K562 (cell line): ENCODE results near the gene SAMD9L. TPM values are rescaled to one million over a fixed set of nuclear protein-coding genes. Genes with fewer than 3 reads are reported as not detected.

Experiments used
- ATAC-seq: fragments of 200-7000 bp; cut with Tn5 transposase; 3 replicates; pipeline ENCODE4 v1.9.1; 2020; ENCODE audit warnings: moderate library complexity
- BruUV-seq: library from RNA; stranded (reverse); fragments of 400-500 nt; replicated peaks from 2 replicates; lab custom pipeline; 2021; lab: Mats Ljungman, UMichigan
- CTCF ChIA-PET: fragments of 300-600 bp; formaldehyde crosslinking; extraction: SDS; loops from one replicate; lab custom pipeline; 2021; ENCODE audit warnings: low intra/inter-chr PET ratio; lab: Yijun Ruan, JAX
- POLR2A ChIA-PET: fragments of 300-600, 350-650 bp; sonication (Branson Sonifier 250); formaldehyde crosslinking; extraction: SDS; loops from one replicate; lab custom pipeline; 2021; ENCODE audit warnings: antibody characterized with exemption, inconsistent platforms; lab: Yijun Ruan, JAX
- DNase-seq, 4 experiments: peaks; one replicate each; pipeline versions ENCODE4 v3.0.0 to v3.0.0-alpha.2; 2011 to 2018; ENCODE audit warnings: low spot score in 3 of 4, mixed read lengths in 3 of 4; ENCODE audit errors: extremely low read depth in 1 of 4
- FAIRE-seq: peaks from 2 replicates; lab custom pipeline; 2011; peaks lifted over from hg19 to GRCh38; lab: Jason Lieb, UNC
- H2AFZ ChIP-seq: 2 replicates; pipeline ENCODE4 v1.6.0; 2011; ENCODE audit warnings: low read depth, low read length, control low read depth, inconsistent platforms
- H3K27ac ChIP-seq: fragments of 200-600 bp; 3 replicates; pipeline ENCODE4 v1.8.0; 2011; ENCODE audit warnings: low read depth, mild to moderate bottlenecking, control low read depth, inconsistent platforms, low read length, moderate library complexity, mixed read lengths; ENCODE audit errors: extremely low read depth
- H3K27me3 ChIP-seq, 2 experiments: fragments of 300-600 bp in 1 of 2; 2 replicates in 1 of 2; 3 replicates in 1 of 2; pipeline versions ENCODE4 v1.6.0 to v1.8.0; 2011; ENCODE audit warnings: inconsistent platforms in 2 of 2, low read length in 2 of 2, mild to moderate bottlenecking in 1 of 2, mixed read lengths in 1 of 2, moderate library complexity in 1 of 2; ENCODE audit not compliant: control insufficient read depth in 2 of 2, insufficient read depth in 2 of 2
- H3K36me3 ChIP-seq: fragments of 300-600 bp; 3 replicates; pipeline ENCODE4 v1.8.0; 2011; ENCODE audit warnings: mild to moderate bottlenecking, low read length, inconsistent platforms; ENCODE audit not compliant: control insufficient read depth, insufficient read depth
- H3K4me1 ChIP-seq, 2 experiments: fragments of 200-600 bp in 1 of 2; replicated peaks in 1 of 2; 2 replicates in 1 of 2; 3 replicates in 1 of 2; pipeline versions ENCODE4 v1.5.1 to v1.8.0; 2011; ENCODE audit warnings: inconsistent platforms in 2 of 2, low read length in 2 of 2, mild to moderate bottlenecking in 1 of 2, mixed read lengths in 1 of 2, moderate library complexity in 1 of 2; ENCODE audit not compliant: control insufficient read depth in 2 of 2, insufficient read depth in 2 of 2
- H3K4me2 ChIP-seq: 2 replicates; pipeline ENCODE4 v1.6.1; 2011; ENCODE audit warnings: low read length, control low read depth, inconsistent platforms, mixed read lengths; ENCODE audit not compliant: insufficient read depth
- H3K4me3 ChIP-seq: fragments of 200-600 bp; sonication (generic), shearing (Covaris generic); 2 replicates; pipeline ENCODE4 v1.5.1; 2016; ENCODE audit warnings: control low read depth, inconsistent platforms
- H3K79me2 ChIP-seq: fragments of 200-600 bp; 3 replicates; pipeline ENCODE4 v1.8.0; 2011; ENCODE audit warnings: low read length, inconsistent platforms; ENCODE audit not compliant: control insufficient read depth, insufficient read depth
- H3K9ac ChIP-seq, 2 experiments: 2 replicates each; pipeline versions ENCODE4 v1.6.0 to v1.6.1; 2011; ENCODE audit warnings: low read depth in 2 of 2, low read length in 2 of 2, control low read depth in 1 of 2, inconsistent platforms in 1 of 2, mild to moderate bottlenecking in 1 of 2, mixed read lengths in 1 of 2; ENCODE audit not compliant: insufficient read depth in 1 of 2
- H3K9me1 ChIP-seq: one replicate; pipeline ENCODE4 v1.6.0; 2011; ENCODE audit warnings: inconsistent platforms, mild to moderate bottlenecking, low read length, moderate library complexity; ENCODE audit not compliant: control insufficient read depth, insufficient read depth
- H3K9me3 ChIP-seq: replicated peaks from 2 replicates; pipeline ENCODE4 v1.5.1; 2011; ENCODE audit warnings: low read depth, low read length, inconsistent platforms; ENCODE audit not compliant: control insufficient read depth, insufficient read depth
- H4K20me1 ChIP-seq: replicated peaks from 2 replicates; pipeline ENCODE4 v1.6.1; 2011; ENCODE audit warnings: low read length, inconsistent platforms, mixed read lengths; ENCODE audit not compliant: control insufficient read depth, insufficient read depth
- BHLHE40 ChIP-seq: IDR thresholded peaks from 2 replicates; pipeline ENCODE4 v1.6.1; 2011; ENCODE audit warnings: low read length, improper control_type of control experiment
- CREBBP ChIP-seq: IDR thresholded peaks from one replicate; pipeline ENCODE4 v1.6.1; 2012; ENCODE audit warnings: low read depth, mild to moderate bottlenecking, control low read depth, inconsistent platforms, low read length
- JUND ChIP-seq, 2 experiments: IDR thresholded peaks; 2 replicates in 1 of 2; 3 replicates in 1 of 2; pipeline ENCODE4 v1.6.1; 2011; ENCODE audit warnings: borderline replicate concordance in 2 of 2, low read depth in 2 of 2, low read length in 2 of 2, improper control_type of control experiment in 1 of 2, missing biosample characterization in 1 of 2, missing genetic modification characterization in 1 of 2, missing genetic modification reagents in 1 of 2
- MIER1 ChIP-seq: fragments of 450-650 bp; IDR thresholded peaks from 2 replicates; pipeline ENCODE4 v1.6.1; 2016; ENCODE audit warnings: antibody characterized with exemption, mild to moderate bottlenecking, low read depth
- PHF20 ChIP-seq: fragments of 450-650 bp; IDR thresholded peaks from 2 replicates; pipeline ENCODE4 v1.6.1; 2018; ENCODE audit not compliant: partially characterized antibody
- POLR2AphosphoS5 ChIP-seq: IDR thresholded peaks from 2 replicates; pipeline ENCODE4 v1.6.1; 2011; ENCODE audit warnings: mild to moderate bottlenecking, low read depth, low read length, moderate library complexity; ENCODE audit not compliant: control insufficient read depth, insufficient read depth
- SREBF2 ChIP-seq: sonication (generic); formaldehyde crosslinking; IDR thresholded peaks from 2 replicates; pipeline ENCODE4 v1.4.0; 2020; ENCODE audit warnings: mild to moderate bottlenecking, missing genetic modification reagents
- TOE1 ChIP-seq, 2 experiments: fragments of 450-650 bp in 1 of 2; sonication (generic) in 1 of 2; formaldehyde crosslinking in 1 of 2; IDR thresholded peaks; 2 replicates each; pipeline versions ENCODE4 v1.7.1 to v1.8.0; 2016 to 2022; ENCODE audit warnings: borderline replicate concordance in 2 of 2, mild to moderate bottlenecking in 2 of 2, antibody characterized with exemption in 1 of 2, inconsistent platforms in 1 of 2, low read depth in 1 of 2, missing genetic modification reagents in 1 of 2, moderate library complexity in 1 of 2
- ZNF12 ChIP-seq: sonication (generic); formaldehyde crosslinking; IDR thresholded peaks from 2 replicates; pipeline ENCODE4 v1.4.0; 2020; ENCODE audit warnings: mild to moderate bottlenecking, missing genetic modification reagents
- ZNF707 ChIP-seq: fragments of 250-450 bp; sonication (Bioruptor Pico); conservative IDR thresholded peaks from 2 replicates; pipeline ENCODE4 v1.8.0; 2022; ENCODE audit warnings: inconsistent platforms, mild to moderate bottlenecking, moderate library complexity
- ZNF780A ChIP-seq: fragments of 250-450 bp; sonication (Bioruptor Pico); IDR thresholded peaks from 2 replicates; pipeline ENCODE4 v1.5.0; 2021; ENCODE audit warnings: mild to moderate bottlenecking
- WGBS: fragments of 100-300 bp; shearing (Covaris generic); methylation state at CpG from one replicate; pipeline ENCODE4 v1.1.6; 2016; ENCODE audit warnings: low coverage, mixed read lengths; ENCODE audit not compliant: insufficient coverage; ENCODE audit errors: missing lambda C conversion rate; 5-methylcytosine and 5-hydroxymethylcytosine counted together
- in situ Hi-C: fragments of 300-500 bp; cut with MboI; formaldehyde crosslinking; loops from 4 replicates; pipeline ENCODE4 v1.15.0; 2018; ENCODE audit warnings: inconsistent platforms, mixed read lengths
- intact Hi-C: fragments of 100-400 bp; cut with micrococcal nuclease; formaldehyde crosslinking; loops from 2 replicates; pipeline ENCODE4 v1.14.2; 2022
- polyA plus RNA-seq, 8 experiments: library from polyadenylated mRNA; depleted of rRNA in 4 of 8; stranded (reverse) in 5 of 8; unstranded in 3 of 8; fragments of >200 nt; fragmentation: Nextera tagmentation in 2 of 8; fragmentation: Illumina TruSeq in 1 of 8; extraction: Ambion mirVana in 2 of 8; extraction: Trizol in 1 of 8; gene quantifications; 2 replicates each; pipeline versions ENCODE4 v1.2.1 to v1.2.3, GENCODE V29; 2011 to 2014; ENCODE audit warnings: inconsistent platforms in 1 of 8, missing spikeins in 1 of 8
- total RNA-seq, 7 experiments: library from RNA; depleted of rRNA in 6 of 7; stranded (reverse); fragments of >200 nt in 6 of 7; fragmentation: Illumina TruSeq in 2 of 7; extraction: Trizol in 2 of 7; gene quantifications; 2 replicates each; pipeline versions ENCODE4 v1.2.1 to v1.2.3, GENCODE V29; 2011 to 2021; ENCODE audit warnings: low replicate concordance in 1 of 7
- TF ChIP-seq, protein P1 (sequence below): fragments of 450-650 bp; IDR thresholded peaks from one replicate; pipeline ENCODE4 v1.6.1; 2018; ENCODE audit warnings: mild to moderate bottlenecking, moderate library complexity; ENCODE audit not compliant: partially characterized antibody
- TF ChIP-seq, protein P2 (sequence below): IDR thresholded peaks from 2 replicates; pipeline ENCODE4 v1.6.1; 2011; ENCODE audit warnings: borderline replicate concordance, low read depth, mild to moderate bottlenecking, moderate library complexity, low read length; ENCODE audit not compliant: insufficient read depth, poor library complexity, severe bottlenecking

Gene SAMD9L
- total and polyA plus RNA-seq, 9 of the 15 experiments (the other 6 are each of a cell fraction or from before 2014, with no cell fraction given) = 0.15 to 1.0 (median 0.48) TPM

DNA sequence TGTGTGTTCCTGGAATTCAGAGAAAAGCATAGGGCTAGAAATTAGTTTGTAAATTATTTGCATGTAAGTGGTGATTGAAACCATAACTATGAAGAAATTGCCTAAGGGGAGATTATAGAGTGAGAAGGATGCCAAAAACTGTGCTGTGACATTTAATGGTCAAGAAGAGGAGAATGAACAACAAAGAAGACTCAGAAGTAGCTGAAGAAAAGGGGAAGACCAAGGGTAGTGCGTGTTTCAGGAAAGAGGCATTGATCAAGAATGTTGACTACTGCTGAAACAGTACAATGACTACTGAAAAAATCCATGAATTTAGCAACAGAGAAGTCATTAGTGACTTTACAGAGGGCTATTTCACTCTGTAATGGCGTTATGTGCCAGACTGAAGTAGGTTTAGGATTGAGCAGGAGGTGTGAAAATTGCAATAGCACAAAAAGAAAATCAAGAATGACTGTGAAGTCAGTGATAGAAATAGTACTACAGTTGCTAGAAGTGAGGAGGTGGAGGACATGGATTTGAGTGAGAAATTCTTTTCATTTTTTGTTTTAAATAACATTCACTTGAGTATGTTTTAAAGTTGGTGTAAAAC lies 28.9 kb upstream of the SAMD9L start:
- no peak for ATAC-seq
- Histone ChIP-seq H3K27me3 (peaks cover 0 to 2% of the 10 kb centered on the region in 2 experiments; a peak in 1 of 5 replicates), H3K36me3 (no peaks in the 10 kb centered on the region), H3K27ac (no peak overlapping the region), H3K79me2 (no peaks in the 10 kb centered on the region), H3K4me2 (no peak overlapping the region), H3K4me1 (no peaks in the 10 kb centered on the region), H2AFZ (no peak overlapping the region), H3K4me3 (no peak overlapping the region), H4K20me1 (no peaks in the 10 kb centered on the region), H3K9ac (no peak overlapping the region), H3K9me1 (no peaks in the 10 kb centered on the region), H3K9me3 (0 out of 2 replicates have a peak, but pooled peaks cover 4% of the 10 kb centered on the region)
- BruUV-seq = no TSS peak
- no peak for FAIRE-seq
- DNase-seq = no peak
- intact Hi-C loops = loop anchor here (10.0 kb wide), 1 partner anchor 278 kb away; no protein-coding TSS in a partner anchor
- in situ Hi-C loops = loop anchor here (10.0 kb wide), 1 partner anchor 378 kb away; no protein-coding TSS in a partner anchor
- ChIA-PET CTCF (interaction anchor here (1.0 kb wide), 1 partner anchor 197 kb away, joined by 3 read pairs; no protein-coding TSS in a partner anchor), POLR2A (no interaction called here)
- TF ChIP-seq, protein P1, sequence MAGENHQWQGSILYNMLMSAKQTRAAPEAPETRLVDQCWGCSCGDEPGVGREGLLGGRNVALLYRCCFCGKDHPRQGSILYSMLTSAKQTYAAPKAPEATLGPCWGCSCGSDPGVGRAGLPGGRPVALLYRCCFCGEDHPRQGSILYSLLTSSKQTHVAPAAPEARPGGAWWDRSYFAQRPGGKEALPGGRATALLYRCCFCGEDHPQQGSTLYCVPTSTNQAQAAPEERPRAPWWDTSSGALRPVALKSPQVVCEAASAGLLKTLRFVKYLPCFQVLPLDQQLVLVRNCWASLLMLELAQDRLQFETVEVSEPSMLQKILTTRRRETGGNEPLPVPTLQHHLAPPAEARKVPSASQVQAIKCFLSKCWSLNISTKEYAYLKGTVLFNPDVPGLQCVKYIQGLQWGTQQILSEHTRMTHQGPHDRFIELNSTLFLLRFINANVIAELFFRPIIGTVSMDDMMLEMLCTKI = no peak
- TF ChIP-seq TOE1 (IDR thresholded peaks at IDR 0.05; ENCODE audit: borderline replicate concordance) (no peak), TOE1 (CRISPR knock-in tag; IDR thresholded peaks at IDR 0.05; ENCODE audit: borderline replicate concordance, low read depth) (no peak), ZNF707 (no peak), ZNF12 (CRISPR knock-in tag) (no peak), POLR2AphosphoS5 (no peak), SREBF2 (CRISPR knock-in tag) (no peak), JUND (IDR thresholded peaks at IDR 0.05; ENCODE audit: borderline replicate concordance, low read depth, low read length) (no peak), JUND (tag; IDR thresholded peaks at IDR 0.05; ENCODE audit: borderline replicate concordance, low read depth, low read length) (no peak), BHLHE40 (no peak), MIER1 (no peak), CREBBP (no peak), ZNF780A (CRISPR knock-in tag) (no peak), PHF20 (no peak)
- TF ChIP-seq, protein P2, sequence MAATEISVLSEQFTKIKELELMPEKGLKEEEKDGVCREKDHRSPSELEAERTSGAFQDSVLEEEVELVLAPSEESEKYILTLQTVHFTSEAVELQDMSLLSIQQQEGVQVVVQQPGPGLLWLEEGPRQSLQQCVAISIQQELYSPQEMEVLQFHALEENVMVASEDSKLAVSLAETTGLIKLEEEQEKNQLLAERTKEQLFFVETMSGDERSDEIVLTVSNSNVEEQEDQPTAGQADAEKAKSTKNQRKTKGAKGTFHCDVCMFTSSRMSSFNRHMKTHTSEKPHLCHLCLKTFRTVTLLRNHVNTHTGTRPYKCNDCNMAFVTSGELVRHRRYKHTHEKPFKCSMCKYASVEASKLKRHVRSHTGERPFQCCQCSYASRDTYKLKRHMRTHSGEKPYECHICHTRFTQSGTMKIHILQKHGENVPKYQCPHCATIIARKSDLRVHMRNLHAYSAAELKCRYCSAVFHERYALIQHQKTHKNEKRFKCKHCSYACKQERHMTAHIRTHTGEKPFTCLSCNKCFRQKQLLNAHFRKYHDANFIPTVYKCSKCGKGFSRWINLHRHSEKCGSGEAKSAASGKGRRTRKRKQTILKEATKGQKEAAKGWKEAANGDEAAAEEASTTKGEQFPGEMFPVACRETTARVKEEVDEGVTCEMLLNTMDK = no peak
- 0% methylated on average over 2 of the region's 2 CpGs for WGBS
